Measurements from ENCODE around the gene TRIM65. TPM values are rescaled to one million over a fixed set of nuclear protein-coding genes. Genes with fewer than 3 reads are reported as not detected.

TRIM65 gene
- total RNA-seq, 2 experiments from 2014 or later = 24.5 to 25.5 TPM

GRCh38 chr17:75843577-75844529, 52.9 kb downstream of the TRIM65 start, which contains the start of gene UNC13D:
TSS of gene UNC13D (minus strand) at chr17:75844404. CDS start at chr17:75844337, 67 bp downstream.
- H3K9me3 Mint-ChIP-seq = no peaks in the 10 kb centered on the region
- peak within 1 kb of the TSS; percentile 95 for H3K4me3 Mint-ChIP-seq
- peaks cover 13% of the 10 kb centered on the region for H3K36me3 Mint-ChIP-seq (ENCODE audit: low read depth)
- intact Hi-C loops (cut with micrococcal nuclease) = loop anchor here (1.0 kb wide), 4 partner anchors 11 to 65 kb away; partner anchors contain the start of genes UNK and WBP2
- H3K27me3 Mint-ChIP-seq (ENCODE audit: low read depth) = no peaks in the 10 kb centered on the region
- peak; percentile 75 for DNase-seq
- peak within 1 kb of the TSS; percentile 98 for H3K27ac Mint-ChIP-seq
- peaks cover 22% of the 10 kb centered on the region for H3K4me1 Mint-ChIP-seq (ENCODE audit: low read depth)
- CTCF ChIA-PET = interaction anchor here (0.5 to 4.9 kb wide), 4 partner anchors 11 to 72 kb away, joined by 3 to 32 read pairs (median 13); partner anchors contain the start of gene WBP2

DNA sequence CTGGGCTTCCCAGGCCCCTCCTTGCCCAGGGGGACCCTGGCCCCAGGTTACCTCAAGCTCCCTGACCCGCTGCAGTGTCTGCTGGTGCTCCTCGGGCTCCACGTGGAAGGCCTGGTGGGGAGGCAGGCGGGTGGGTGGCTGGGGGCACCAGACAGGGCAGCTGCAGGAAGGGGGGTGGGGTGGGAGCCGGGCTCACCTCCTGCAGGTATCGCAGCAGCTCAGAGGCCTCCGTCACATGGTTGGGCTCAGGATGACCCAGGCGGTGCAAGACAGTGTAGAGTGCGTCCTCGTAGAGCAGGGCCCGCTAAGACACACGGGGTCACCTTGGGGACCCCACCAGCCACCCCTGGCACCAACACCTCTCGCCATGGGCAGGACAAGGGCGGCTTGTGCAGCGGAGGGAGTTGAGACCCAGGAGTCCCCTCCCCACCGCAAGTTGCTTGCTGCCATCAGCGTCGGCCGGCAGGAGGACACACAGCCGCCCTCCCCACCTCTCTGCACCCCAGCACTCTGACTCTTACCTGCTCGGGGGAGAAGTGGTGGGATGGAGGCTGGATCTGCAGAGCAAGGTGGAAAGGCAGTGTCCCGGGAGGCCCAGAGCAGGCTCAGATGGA, 53.7 kb downstream of the TRIM65 start:
- peaks cover 19% of the 10 kb centered on the region for H3K4me1 Mint-ChIP-seq (ENCODE audit: low read depth)
- H3K27me3 Mint-ChIP-seq (ENCODE audit: low read depth) = no peaks in the 10 kb centered on the region
- intact Hi-C loops (cut with micrococcal nuclease) = loop anchor here (1.0 kb wide), 2 partner anchors 12 to 33 kb away; partner anchors contain the start of gene WBP2
- H3K36me3 Mint-ChIP-seq (ENCODE audit: low read depth) = peaks cover 19% of the 10 kb centered on the region
- no peaks in the 10 kb centered on the region for H3K9me3 Mint-ChIP-seq
- CTCF ChIA-PET = interaction anchor here (4.9 kb wide), 1 partner anchor 12 kb away, joined by 32 read pairs; the partner anchor contains the start of gene WBP2
- peak overlapping the region; percentile 98 for H3K27ac Mint-ChIP-seq
- peak overlapping the region; percentile 95 for H3K4me3 Mint-ChIP-seq
- DNase-seq = peak; percentile 38

- Mint-ChIP-seq H3K9me3 (no peaks in the 10 kb centered on the region), H3K4me3 (peak overlapping the region; percentile 95), H3K27ac (no peak overlapping the region), H3K36me3 (ENCODE audit: low read depth) (peaks cover 15% of the 10 kb centered on the region), H3K4me1 (ENCODE audit: low read depth) (peaks cover 21% of the 10 kb centered on the region), H3K27me3 (ENCODE audit: low read depth) (no peaks in the 10 kb centered on the region)
- intact Hi-C loops (cut with micrococcal nuclease) = no loop called here
- DNase-seq = no peak
- CTCF ChIA-PET = no interaction called here
These were observed 54.3 kb downstream of the TRIM65 start for GRCh38 chr17:75842411-75842810.

GRCh38 chr17:75840799-75841164, 56.0 kb downstream of the TRIM65 start:
- Mint-ChIP-seq H3K4me1 (ENCODE audit: low read depth) (peaks cover 20% of the 10 kb centered on the region), H3K4me3 (no peak overlapping the region), H3K9me3 (no peaks in the 10 kb centered on the region), H3K27me3 (ENCODE audit: low read depth) (no peaks in the 10 kb centered on the region), H3K36me3 (ENCODE audit: low read depth) (peaks cover 15% of the 10 kb centered on the region), H3K27ac (no peak overlapping the region)
- CTCF ChIA-PET = interaction anchor here (0.5 to 2.1 kb wide), 7 partner anchors 8 to 535 kb away, joined by 3 to 7 read pairs (median 4); no protein-coding TSS in a partner anchor
- DNase-seq = no peak
- intact Hi-C loops (cut with micrococcal nuclease) = no loop called here

DNA sequence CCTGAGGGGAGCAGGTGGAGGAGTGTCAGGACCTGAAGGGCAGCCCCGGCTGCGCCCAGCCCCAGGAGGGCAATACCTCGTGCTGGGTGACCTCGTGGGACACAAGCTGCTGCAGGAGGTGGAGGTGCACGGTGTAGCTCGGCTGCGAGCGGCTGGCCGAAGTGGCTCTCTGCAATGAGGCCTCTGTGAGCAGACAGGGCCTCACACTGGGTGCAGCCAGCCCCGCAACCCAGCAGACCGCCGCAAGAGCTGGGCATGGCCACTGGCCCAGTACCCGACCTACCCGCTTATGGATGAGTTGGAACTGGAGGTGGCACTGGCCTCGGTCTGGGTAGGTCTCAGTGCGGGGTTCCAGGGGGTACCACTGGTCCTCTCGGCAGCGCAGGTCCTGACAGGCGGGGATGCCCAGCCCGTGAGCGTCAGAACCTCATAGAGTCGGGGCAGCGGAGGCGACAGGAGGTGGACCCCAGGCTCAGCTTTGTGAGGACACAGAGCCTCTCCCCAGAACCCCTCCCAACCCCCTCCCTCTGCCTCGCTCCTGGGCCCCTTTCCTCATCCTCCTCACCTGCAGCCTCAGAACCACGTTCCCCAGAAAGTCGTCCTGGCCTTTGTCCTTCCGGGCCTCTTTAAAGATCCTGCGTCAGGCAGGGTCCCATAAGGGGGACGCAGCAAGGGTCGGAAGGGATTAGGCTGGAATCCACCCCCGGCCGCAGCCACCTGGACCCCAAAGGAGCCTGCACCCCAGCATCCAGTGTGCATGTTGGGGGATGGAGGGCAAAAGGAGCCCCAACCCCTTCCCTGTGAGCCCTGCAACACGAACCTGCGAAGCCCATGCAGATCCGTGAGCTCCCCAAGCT, 56.6 kb downstream of the TRIM65 start:
- peaks cover 17% of the 10 kb centered on the region for H3K4me1 Mint-ChIP-seq (ENCODE audit: low read depth)
- no peaks in the 10 kb centered on the region for H3K27me3 Mint-ChIP-seq (ENCODE audit: low read depth)
- H3K36me3 Mint-ChIP-seq (ENCODE audit: low read depth) = peaks cover 14% of the 10 kb centered on the region
- no peaks in the 10 kb centered on the region for H3K9me3 Mint-ChIP-seq
- intact Hi-C loops (cut with micrococcal nuclease) = no loop called here
- CTCF ChIA-PET = interaction anchor here (0.5 to 2.1 kb wide), 8 partner anchors 9 to 878 kb away, joined by 3 to 7 read pairs (median 4); no protein-coding TSS in a partner anchor
- DNase-seq = no peak
- H3K4me3 Mint-ChIP-seq = no peak overlapping the region
- H3K27ac Mint-ChIP-seq = no peak overlapping the region

Other genes with a start within 250 kb of the TRIM65 start
- gene RECQL5, start 229.8 kb downstream of the TRIM65 start, total RNA-seq = 10 to 100 TPM; 36.2 to 44.0 TPM
- 10 to 100 TPM; 68.3 TPM for gene SAP30BP, start 229.6 kb downstream of the TRIM65 start, total RNA-seq
- 1 to 10 TPM in 1 of 2 experiments, under 1 TPM in 1; 0.83 to 1.0 TPM for gene ITGB4, start 175.5 kb downstream of the TRIM65 start, total RNA-seq
- 10 to 100 TPM; 48.7 to 50.2 TPM for gene GALK1, start 131.8 kb downstream of the TRIM65 start, total RNA-seq
- gene UNK, start 112.1 kb downstream of the TRIM65 start, total RNA-seq = 10 to 100 TPM; 19.1 to 21.4 TPM
- gene UNC13D, start 52.5 kb downstream of the TRIM65 start, total RNA-seq = 10 to 100 TPM; 98.5 to 99.1 TPM
- gene WBP2, start 41.6 kb downstream of the TRIM65 start, total RNA-seq = 10 to 100 TPM; 65.0 to 68.7 TPM
- gene TRIM47, start 18.4 kb downstream of the TRIM65 start, total RNA-seq = 1 to 10 TPM; 8.1 to 9.6 TPM
- 100 to 1,000 TPM; 109 to 117 TPM for gene MRPL38, start 7.9 kb upstream of the TRIM65 start, total RNA-seq
- 10 to 100 TPM; 20.7 to 21.0 TPM for gene FBF1, start 44.1 kb upstream of the TRIM65 start, total RNA-seq
- gene ACOX1, start 82.2 kb upstream of the TRIM65 start, total RNA-seq = 10 to 100 TPM; 31.4 to 34.9 TPM
- 10 to 100 TPM in 1 of 2 experiments, 1 to 10 TPM in 1; 9.7 to 12.2 TPM for gene TEN1, start 82.3 kb upstream of the TRIM65 start, total RNA-seq
- gene CDK3, start 103.9 kb upstream of the TRIM65 start, total RNA-seq = 1 to 10 TPM; 3.1 to 5.0 TPM
- under 1 TPM in 1 of 2 experiments, not detected in 1; 0.14 TPM for gene EVPL, start 130.4 kb upstream of the TRIM65 start, total RNA-seq
- gene SRP68, start 175.6 kb upstream of the TRIM65 start, total RNA-seq = 100 to 1,000 TPM; 127 to 131 TPM
- gene GALR2, start 177.8 kb upstream of the TRIM65 start, total RNA-seq = 1 to 10 TPM; 3.3 to 3.6 TPM
- 1 to 10 TPM; 6.4 to 6.5 TPM for gene ZACN, start 182.2 kb upstream of the TRIM65 start, total RNA-seq
- gene EXOC7, start 206.8 kb upstream of the TRIM65 start, total RNA-seq = 10 to 100 TPM; 43.5 to 46.6 TPM
- under 1 TPM; 0.60 to 0.84 TPM for gene FOXJ1, start 244.3 kb upstream of the TRIM65 start, total RNA-seq

Measured in activated naive CD4-positive, alpha-beta T cell treated with anti-CD3 and anti-CD28 coated beads for 36 hours (primary cell).